NOMO-1 treated with dmso at 0.1 percent for 144 hours (cell line): Measurements from ENCODE around the gene RGPD8.
"Not testable (repeated sequence)": the region's sequence is repeated elsewhere in the genome, so short reads cannot be mapped to it uniquely, and the experiment has no call there.

Experiments
- DNase-seq: peaks from one replicate; lab custom pipeline; 2025; ENCODE audit not compliant: unreplicated experiment; lab: John Stamatoyannopoulos, UW

RGPD8 gene

DNA sequence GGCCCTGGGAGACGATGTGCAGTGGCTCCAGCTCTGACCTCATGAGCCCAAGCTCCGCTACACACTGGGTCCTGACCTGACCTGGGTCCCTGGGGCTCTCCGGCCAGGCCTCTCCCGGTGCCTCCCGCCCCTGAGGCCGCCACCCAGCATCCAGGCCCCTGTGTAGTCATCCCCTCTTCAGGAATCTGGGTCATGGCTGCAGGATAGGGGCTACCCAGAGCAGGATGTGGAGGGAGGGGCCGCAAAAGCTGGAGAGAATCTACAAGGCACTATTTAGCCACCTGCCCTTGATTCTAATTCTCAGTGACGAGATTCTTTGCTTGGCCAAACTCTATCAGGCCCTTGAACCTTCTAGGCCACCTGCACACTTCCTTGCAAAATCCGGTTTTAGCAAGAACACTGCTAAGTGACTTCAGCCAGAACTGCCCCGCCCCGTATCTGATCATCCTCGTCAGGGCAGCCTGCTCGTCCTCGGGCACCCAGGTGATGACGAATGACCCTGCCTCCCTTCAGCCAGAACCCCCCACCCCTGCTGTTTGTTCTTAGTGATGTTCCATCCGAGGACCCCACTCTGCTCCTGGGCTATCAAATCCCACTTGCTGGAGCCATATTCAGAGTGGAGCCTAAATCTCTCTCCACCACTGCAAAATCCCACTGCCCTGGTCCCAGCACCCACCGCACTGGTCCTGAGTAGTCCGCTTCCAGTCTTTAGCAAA is 2.4 kb upstream of the RGPD8 start:
- not testable (repeated sequence) for DNase-seq

DNA sequence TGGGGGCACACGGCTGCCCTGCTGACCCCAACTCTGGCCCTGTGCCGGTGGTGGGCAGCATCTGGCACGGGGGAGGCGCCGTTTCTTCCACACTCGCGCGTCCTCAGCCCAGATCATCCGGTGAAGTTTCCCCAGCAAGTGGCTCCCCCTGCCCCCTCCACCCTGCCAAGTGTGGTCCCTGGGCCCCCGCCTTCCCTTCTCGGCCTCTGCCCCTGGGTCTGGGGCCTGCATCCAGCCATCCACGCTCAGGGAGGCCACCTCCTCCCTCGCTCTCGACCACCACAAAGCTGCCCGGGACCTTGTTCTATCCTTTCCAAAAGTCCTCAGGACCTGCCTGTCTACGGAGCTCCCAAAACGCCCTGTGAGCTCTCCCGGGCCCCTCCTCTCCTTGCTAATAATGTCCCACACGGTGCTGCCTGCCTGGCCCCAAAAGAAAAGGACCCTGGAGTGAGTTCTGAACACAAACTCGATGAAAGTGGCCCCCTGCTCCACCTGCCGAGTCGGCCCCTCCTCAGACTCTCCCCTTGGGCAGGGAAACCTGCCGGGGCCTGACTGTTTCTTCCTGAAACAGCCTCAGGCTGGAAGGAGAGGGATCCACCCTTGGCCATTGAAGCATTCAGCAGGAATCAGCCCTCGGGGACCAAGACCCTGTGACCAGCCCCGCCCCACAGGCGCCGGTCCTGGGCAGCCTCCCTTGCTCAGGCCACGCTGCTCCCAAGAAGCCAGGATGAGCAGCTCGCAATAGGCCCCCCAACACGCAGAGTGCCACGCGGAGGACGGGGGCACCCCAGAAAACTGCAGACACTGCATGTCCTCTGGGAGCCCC is 1.7 kb upstream of the RGPD8 start:
- not testable (repeated sequence) for DNase-seq

DNA sequence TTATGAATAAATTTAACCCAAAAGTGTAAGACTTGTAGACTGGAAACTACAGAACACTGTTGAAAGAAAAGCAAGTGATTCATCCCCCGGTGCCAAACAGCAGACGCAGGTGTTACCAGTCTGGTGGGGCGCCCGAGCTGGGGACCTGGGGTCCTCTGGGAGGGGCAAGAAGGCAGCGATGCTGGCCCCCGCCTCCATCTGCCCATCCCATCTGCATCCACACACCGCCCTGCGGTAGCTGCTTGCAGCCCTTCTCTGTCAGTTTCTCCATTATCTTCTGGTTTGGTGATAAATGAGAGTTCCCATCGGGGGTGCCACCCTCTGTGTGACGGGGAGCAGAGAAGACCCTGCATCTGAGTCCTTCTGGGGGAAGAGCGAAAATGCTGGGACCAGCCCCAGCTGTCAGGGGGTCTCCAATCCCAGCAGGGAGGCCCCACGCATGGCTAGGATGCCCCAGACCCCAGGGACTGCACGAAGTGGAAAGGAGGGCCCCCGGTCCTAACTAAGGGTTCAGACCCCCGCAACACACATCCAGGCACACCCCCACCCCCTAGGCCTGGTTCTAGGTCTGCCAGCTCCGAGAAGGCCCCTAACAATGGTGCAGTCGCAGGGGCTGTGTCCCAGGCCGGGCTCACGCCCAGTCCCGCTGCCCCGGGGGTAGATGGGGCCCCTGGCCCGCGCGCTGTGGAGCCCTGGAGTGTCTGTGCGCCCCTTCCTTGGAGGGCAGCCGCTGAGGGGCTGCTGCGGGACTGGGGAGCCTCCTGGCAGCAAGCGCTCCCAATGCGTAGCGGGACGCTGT is 686 bp upstream of the RGPD8 start:
- no peak for DNase-seq

DNA sequence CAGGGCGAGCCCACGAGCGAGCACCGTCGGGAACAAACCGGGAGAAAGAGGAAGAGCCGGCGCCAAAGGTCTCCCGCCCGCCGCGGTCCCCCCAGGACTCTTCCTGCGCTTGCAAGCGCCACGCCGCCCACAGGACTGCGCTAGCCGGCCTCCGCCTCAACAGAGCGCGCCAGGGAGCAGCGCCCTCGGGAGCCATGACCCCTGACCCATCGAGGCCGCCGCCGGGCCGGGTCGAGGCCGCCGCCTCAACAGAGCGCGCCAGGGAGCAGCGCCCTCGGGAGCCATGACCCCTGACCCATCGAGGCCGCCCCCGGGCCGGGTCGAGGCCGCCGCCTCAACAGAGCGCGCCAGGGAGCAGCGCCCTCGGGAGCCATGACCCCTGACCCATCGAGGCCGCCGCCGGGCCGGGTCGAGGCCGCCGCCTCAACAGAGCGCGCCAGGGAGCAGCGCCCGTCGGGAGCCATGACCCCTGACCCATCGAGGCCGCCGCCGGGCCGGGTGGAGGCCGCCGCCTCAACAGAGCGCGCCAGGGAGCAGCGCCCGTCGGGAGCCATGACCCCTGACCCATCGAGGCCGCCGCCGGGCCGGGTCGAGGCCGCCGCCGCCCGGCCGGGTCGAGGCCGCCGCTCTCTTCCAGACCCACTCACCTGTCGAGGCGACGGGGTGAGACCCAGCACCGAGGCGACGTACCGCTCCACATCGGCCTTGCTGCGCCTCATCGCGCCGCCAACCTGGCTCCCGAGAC is 538 bp downstream of the RGPD8 start:
- not testable (repeated sequence) for DNase-seq

DNA sequence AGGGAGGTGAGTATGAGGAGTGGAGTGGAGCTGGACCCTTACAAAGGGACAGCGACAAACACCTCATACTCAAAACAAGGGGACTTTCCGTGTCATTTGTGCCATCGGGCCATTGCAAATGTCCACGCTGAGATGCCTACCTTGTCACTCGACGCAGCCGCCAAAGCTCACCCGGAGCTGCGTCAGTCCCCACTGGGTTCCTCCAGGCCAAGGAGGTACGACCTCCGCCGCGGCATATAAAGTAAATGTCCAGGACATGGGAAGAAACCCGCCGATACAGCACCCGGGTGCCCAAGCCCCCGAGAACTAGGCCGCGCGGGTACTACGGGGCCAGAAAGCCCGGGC is 1.1 kb downstream of the RGPD8 start:
- not testable (repeated sequence) for DNase-seq

DNA sequence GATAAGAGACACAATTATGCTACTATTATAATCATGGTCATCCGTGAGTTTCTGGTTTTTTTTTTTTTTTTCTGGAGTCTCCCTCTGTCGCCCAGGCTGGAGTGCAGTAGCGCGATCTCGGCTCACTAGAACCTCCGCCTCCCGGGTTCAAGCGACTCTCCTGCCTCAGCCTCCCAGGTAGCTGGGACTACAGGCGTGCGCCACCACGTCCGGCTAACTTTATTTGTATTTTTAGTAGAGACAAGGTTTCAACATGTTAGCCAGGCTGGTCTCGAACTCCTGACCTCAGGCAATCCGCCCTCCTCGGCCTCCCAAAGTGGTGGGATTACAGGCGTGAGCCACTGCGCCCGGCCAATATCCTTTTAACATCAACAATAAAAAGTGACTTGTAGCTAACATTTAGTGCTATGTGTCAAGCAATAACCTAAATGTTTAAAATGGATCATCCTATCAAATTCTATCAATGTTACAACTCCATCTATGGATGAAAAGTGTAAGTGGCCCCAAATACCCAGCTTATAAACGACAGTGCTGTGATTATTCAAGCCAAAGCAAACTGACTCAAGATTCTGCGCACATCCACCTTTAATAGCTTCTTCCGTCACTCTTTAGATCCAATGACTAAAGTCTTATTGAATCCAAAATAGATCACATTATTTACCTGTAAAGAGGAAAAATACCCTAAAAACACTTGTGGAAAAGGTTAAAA is 1.7 kb downstream of the RGPD8 start:
- DNase-seq, result not testable (repeated sequence)

DNA sequence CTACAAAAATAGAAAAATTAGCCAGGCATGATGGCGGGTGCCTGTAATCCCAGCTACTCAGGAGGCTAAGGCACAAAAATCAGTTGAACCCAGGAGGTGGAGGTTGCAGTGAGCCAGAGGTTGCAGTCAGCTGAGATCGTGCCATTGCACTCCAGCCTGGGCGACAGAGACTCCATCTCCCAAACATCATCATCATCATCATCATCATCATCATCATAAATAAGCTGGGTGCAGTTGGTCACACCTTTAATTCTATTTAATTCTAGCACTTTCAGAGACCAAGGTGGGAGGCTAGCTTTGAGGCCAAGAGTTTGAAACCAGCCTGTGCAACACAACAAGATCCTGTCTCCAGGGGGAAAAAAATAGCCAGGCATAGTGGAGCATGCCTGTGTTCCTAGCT is 8.9 kb downstream of the RGPD8 start:
- not testable (repeated sequence) for DNase-seq

DNA sequence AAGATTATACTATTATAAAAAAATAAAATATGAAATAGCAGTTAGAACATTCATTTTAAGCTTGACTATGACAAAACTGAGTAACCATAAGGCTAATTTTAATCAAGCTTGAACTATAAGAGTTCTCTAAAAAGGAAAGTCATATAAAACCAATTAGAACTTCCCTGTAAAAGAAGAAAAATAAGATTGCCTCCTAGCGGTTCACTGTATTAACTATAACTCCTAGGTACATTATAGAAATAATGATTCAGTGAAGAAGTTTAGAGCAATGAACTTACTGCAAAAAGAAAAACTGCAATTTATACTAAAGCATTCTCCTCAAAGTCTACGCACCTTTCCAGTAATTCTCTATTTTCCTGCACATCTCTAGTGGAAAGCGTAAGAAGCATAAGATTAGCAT is 16.6 kb downstream of the RGPD8 start:
- not testable (repeated sequence) for DNase-seq

DNA sequence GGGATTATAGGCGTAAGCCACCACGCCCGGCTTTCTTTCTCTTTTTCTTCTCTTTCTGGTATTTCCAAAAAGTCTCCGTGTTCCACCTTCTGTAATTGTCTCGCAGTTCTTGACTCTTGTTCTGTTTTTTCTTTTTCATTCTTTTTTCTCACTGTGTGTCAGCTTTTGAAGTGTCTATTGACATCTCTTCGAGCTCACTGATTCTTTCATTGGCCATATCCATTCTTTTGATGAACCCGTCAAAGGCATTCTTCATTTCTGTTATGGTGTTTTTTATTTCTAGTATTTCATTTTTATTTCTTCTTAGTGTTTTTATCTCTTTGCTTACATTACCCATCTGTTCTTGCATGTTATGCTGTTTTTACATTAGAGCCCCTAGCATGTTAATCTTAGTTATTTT is 73.4 kb downstream of the RGPD8 start:
- not testable (repeated sequence) for DNase-seq

DNA sequence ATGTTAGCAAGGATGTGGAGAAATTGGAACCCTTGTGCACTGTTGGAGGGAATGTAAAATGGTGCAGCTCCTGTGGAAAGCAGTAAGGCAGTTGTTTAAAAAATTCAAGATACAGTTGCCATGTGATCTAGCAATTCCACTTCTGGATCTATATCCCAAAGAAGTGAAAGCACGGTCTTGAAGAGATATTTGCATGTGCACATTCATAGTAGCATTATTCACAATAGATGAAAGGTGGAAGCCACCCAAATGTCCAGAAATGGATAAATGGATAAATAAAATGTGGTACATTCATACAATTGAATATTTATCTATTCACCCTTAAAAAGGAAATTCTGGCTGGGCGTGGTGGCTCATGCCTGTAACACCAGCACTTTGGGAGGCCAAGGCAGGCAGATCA is 79.1 kb downstream of the RGPD8 start:
- not testable (repeated sequence) for DNase-seq

DNA sequence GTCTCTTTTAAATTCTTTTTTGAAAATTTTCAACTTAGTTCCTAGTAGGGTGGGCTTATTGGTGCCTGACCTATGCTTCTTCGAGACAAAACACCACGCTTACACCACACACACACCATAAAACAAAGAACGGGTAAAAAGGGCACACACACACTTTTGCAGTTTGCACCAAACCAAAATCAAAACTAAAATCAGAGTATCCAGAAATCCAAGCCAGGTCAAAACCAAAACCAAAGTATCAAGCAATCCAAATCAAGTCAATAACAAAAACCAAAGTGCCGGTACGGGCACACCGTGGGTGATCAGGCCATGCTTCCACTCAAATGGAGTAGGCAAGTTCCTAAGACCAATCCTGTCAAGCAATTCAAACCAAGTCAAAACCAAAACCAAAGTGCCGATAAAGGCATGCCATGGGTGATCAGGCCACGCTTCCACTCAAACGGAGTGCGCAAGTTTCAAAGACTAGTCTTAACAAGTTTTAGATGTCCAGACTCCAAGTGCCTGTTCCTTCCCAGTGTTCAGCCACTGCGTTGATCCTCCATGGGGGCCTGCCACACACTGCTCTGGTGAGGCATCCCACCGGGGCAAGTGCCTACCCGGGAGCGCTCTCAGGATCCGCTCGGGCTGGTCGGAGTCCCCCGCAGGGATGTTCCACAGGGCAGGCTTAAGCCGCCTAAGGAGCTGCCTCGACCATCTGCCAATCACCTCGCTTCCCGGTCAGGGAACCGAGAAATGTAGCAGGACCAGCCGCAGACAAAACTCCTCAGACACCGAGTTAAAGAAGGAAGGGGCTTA is 80.4 kb downstream of the RGPD8 start:
- not testable (repeated sequence) for DNase-seq

DNA sequence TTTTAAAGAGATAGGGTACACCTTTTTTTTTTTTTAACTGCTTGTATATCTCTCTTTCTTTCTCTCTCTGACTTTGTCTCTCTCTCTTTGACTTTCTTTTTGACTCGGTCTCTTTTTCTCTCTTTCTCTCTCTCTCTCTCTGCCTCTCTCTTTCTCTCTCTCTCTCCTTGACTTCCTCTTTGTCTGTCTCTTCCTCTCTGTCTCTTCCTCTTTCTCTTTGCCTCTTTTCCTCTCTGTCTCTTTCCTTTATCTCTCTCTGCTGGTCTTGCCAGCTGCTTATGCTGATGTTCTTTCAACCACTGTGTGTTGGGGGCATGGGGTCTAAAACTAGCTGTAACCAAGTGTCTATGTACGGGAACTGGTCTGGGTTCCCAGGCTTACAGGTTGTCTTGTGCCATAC is 81.2 kb downstream of the RGPD8 start:
- DNase-seq, result not testable (repeated sequence)

DNA sequence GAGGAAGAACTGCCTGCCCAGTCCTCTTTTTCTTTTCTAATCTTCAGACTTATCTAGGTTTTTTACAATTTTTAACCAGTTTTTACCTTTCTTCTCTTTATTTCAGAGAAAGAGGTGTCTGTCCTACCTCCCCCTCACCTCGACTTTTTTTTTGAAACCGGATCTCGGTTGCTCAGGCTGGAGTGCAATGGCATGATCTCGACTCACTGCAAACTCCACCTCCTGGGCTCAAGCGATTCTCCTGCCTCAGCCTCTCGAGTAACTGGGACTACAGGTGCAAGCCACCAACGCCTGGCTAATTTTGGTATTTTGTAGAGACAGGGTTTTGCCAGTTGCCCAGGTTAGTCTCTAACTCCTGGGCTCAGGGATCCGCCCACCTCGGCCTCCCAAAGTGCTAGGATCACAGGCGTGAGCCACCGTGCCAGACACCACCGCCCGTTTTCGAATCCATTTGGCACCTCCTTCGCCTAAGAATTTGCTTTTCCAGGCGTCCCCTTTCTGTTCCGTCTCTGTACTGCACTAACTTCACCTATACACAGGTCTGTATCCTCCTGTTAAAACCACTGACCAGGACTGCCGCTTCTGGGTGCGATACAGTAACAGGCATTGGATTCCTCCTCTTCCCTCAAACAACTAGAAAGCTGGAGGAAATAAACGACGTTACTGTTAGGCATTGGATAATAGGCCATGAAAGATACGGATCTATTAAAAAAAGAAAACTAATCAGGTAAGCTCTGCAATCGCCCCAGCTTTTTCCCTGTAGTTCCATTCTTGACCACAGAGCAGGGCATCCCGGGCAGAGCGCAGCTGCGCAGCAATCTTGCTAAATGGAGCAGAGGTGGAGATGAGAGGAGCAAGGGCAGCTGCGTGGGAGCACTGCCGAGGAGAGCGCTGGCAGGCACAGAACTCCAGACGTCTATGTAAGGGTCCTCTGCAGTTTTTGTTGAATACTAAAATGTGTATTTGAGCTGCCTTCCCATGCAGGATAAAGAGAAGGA is 88.1 kb downstream of the RGPD8 start:
- no peak for DNase-seq

DNA sequence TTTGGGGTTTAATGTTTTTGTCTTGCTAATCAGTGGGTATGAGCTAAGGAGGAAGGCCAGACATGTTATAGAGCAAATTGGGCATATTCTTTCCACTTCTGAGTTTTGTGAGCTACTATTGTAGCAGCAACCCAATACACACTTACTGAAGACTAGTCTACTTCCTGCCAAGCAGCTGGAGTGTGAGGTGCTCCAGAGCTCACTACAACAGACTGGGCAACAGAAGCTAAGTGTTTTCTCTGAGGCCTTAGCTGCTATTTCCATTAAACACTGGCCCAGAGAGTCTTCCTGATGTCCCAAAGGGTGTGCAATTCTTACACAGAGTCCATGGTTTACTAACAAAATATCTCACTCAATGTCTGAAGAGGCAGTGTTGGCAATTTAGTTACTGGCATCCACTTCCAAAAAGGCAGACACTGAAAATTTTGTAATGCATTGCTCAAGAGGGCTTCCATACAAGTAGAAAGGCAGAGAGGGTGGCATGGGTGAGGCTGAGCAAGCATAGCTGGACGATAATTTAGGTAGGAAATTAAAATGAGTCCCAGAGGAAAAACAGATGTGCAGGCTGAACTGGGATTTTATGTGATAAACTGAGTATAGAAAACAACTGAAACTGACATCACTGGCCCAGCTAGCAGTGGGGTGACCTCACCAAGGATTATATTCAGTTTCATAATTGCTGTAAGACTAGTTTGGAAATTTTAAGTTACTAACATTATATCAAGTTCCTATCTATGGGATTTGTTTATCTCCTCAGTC is 89.4 kb downstream of the RGPD8 start:
- DNase-seq, result no peak

DNA sequence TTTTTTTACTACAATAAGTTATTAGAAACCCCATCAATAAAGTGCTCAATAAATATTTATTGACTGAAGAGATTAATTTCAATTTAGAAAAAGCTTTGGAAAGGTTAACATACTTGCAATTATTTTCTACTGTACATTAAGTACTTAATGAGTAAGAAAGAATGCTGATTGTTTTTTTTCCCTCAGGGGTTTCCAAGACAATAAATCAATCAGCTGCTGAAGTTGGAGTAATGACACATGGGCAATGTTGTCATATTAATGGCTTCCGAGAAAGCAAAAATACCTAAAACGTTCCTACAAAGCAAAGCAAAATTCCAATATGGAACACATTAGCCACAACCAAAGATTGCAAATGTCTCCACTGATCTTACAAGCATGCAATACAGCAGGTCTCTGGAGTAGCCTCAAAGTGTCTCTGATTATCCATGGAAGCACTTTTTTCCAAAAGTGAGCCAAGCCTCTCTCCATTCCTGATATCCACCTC is 91.3 kb downstream of the RGPD8 start:
- no peak for DNase-seq

DNA sequence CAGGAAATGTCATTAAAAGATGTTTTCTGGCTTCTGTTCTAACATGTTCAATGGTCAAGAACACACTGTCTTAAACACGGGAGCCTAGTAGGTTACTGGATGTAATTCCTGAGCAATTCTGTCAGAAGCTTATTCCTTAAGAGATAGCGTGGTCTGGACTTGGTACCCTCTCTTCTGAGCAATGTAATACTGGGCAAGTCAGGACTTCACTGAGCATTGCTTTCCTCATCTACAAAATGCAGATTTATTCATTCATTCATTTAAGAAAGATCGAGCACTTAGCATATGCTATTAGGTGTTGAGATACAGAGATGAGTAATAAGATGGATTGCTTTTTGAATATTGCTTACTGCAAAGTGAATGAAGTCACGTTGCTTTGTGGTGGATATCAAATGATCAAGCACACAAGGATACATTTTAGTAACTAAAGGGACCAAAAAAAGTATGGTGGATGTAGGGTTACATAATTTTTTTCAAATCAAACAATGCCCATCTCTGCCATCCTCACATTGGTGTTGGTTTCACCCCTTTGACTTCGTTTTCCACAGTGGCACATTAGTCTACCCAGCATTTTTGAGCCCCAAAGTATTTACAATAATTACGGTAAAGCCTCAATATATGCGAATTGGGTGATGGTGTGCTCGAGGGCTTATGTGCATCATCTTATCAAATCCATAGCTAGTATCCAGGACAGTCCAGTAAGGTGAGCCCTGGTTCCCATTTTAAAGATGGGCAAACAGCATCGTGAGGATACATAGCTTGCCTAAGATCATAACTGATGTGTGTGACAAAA is 92.8 kb downstream of the RGPD8 start:
- no peak for DNase-seq

DNA sequence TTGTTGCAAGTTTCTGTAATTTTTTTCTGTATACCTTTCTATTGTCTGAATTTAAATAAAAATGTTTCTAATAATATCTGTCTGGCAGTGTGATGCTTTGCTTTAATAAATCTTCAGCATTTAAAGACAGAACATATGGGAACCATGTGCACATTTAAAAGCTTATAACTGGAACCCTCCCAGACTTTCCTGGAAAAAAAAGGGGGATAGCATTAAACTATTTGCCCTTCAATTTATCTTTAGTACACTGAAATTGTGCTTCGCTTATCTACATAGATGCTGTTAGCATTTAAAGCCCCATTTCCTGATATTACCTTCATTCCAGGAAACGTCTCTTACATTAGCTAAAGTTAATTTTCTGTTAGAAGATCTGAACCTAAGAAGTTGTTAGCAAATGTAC is 93.5 kb downstream of the RGPD8 start:
- no peak for DNase-seq
